H1 (cell line): ENCODE results near the gene KIF26B. TPM values are rescaled to one million over a fixed set of nuclear protein-coding genes. Genes with fewer than 3 reads are reported as not detected.

Experiments
- CTCF ChIA-PET: fragments of 300-600 bp; sonication (Branson Sonifier 250); formaldehyde crosslinking; loops from one replicate; lab custom pipeline; 2021; ENCODE audit not compliant: partially characterized antibody; lab: Charles Lee
- POLR2A ChIA-PET: fragments of 300-600 bp; sonication (Branson Sonifier 250); formaldehyde crosslinking; loops from one replicate; lab custom pipeline; 2021; ENCODE audit warnings: inconsistent platforms; ENCODE audit not compliant: partially characterized antibody; lab: Charles Lee
- DNase-seq, 2 experiments: peaks; one replicate each; pipeline versions ENCODE4 v3.0.0 to v3.0.0-alpha.2; 2010 to 2022; ENCODE audit warnings: low spot score in 2 of 2, low read depth in 1 of 2, mixed read lengths in 1 of 2
- FAIRE-seq: peaks from 2 replicates; lab custom pipeline; 2011; peaks lifted over from hg19 to GRCh38; lab: Jason Lieb, UNC
- H2AFZ ChIP-seq: 2 replicates; pipeline ENCODE4 v1.8.1; 2012; ENCODE audit warnings: low read length, inconsistent platforms
- H2AK5ac ChIP-seq: 2 replicates; pipeline ENCODE4 v1.6.1; 2013; ENCODE audit warnings: low read depth, low read length
- H2BK120ac ChIP-seq: replicated peaks from 2 replicates; pipeline ENCODE3; 2013; ENCODE audit warnings: low read depth, low read length, inconsistent platforms
- H2BK12ac ChIP-seq: 2 replicates; pipeline ENCODE4 v1.6.1; 2013; ENCODE audit warnings: low read depth, low read length
- H2BK15ac ChIP-seq: 2 replicates; pipeline ENCODE4 v1.6.1; 2013; ENCODE audit warnings: low read length
- H2BK20ac ChIP-seq: 2 replicates; pipeline ENCODE4 v1.6.1; 2013; ENCODE audit warnings: low read length
- H2BK5ac ChIP-seq: 2 replicates; pipeline ENCODE4 v1.6.1; 2013; ENCODE audit warnings: low read depth, low read length
- H3K14ac ChIP-seq: 2 replicates; pipeline ENCODE4 v1.6.1; 2013; ENCODE audit warnings: inconsistent platforms; ENCODE audit not compliant: insufficient read length
- H3K18ac ChIP-seq: 2 replicates; pipeline ENCODE4 v1.6.1; 2013; ENCODE audit warnings: low read length; ENCODE audit errors: extremely low read depth
- H3K23ac ChIP-seq: 2 replicates; pipeline ENCODE4 v1.6.1; 2013; ENCODE audit warnings: inconsistent platforms; ENCODE audit not compliant: insufficient read length
- H3K23me2 ChIP-seq: 2 replicates; pipeline ENCODE4 v1.6.1; 2013; ENCODE audit warnings: low read depth, low read length
- H3K27ac ChIP-seq: 2 replicates; pipeline ENCODE4 v1.6.1; 2011; ENCODE audit warnings: low read depth, low read length, inconsistent platforms
- H3K27me3 ChIP-seq, 4 experiments: replicated peaks in 1 of 4; 1 replicate in 1 of 4; 2 replicates in 3 of 4; pipeline versions ENCODE4 v1.6.1 to v1.8.1; 2011 to 2013; ENCODE audit warnings: low read length in 3 of 4, mild to moderate bottlenecking in 3 of 4, inconsistent platforms in 2 of 4, mixed read lengths in 2 of 4, moderate library complexity in 1 of 4; ENCODE audit not compliant: control insufficient read depth in 3 of 4, insufficient read depth in 3 of 4; ENCODE audit errors: extremely low read depth in 1 of 4
- H3K36me3 ChIP-seq, 4 experiments: 2 replicates each; pipeline versions ENCODE4 v1.6.1 to v1.8.1; 2011 to 2013; ENCODE audit warnings: mild to moderate bottlenecking in 4 of 4, low read length in 3 of 4, moderate library complexity in 2 of 4, control low read depth in 1 of 4, inconsistent platforms in 1 of 4; ENCODE audit not compliant: insufficient read depth in 4 of 4, control insufficient read depth in 2 of 4
- H3K4ac ChIP-seq: replicated peaks from 2 replicates; pipeline ENCODE3; 2013; ENCODE audit warnings: low read length, low read depth, mixed read lengths, inconsistent platforms; ENCODE audit not compliant: insufficient read length
- H3K4me1 ChIP-seq, 4 experiments: replicated peaks in 1 of 4; 1 replicate in 1 of 4; 2 replicates in 3 of 4; pipeline versions ENCODE4 v1.6.1 to v1.8.1; 2011 to 2013; ENCODE audit warnings: low read length in 3 of 4, inconsistent platforms in 2 of 4, mixed read lengths in 1 of 4; ENCODE audit not compliant: insufficient read depth in 4 of 4, control insufficient read depth in 3 of 4
- H3K4me2 ChIP-seq, 2 experiments: 2 replicates each; pipeline versions ENCODE4 v1.6.1 to v1.8.1; 2011 to 2013; ENCODE audit warnings: low read depth in 2 of 2, low read length in 2 of 2, control low read depth in 1 of 2, inconsistent platforms in 1 of 2, mild to moderate bottlenecking in 1 of 2; ENCODE audit not compliant: insufficient read depth in 1 of 2
- H3K4me3 ChIP-seq, 4 experiments: fragments of 200-600, 300-600 bp in 1 of 4; sonication (generic), shearing (Covaris generic), sonication (Bioruptor Twin) in 1 of 4; 2 replicates each; pipeline versions ENCODE4 v1.5.1 to v1.8.1; 2011 to 2016; ENCODE audit warnings: low read length in 4 of 4, low read depth in 3 of 4, control low read depth in 2 of 4, inconsistent platforms in 2 of 4, mild to moderate bottlenecking in 2 of 4, mixed read lengths in 1 of 4, moderate library complexity in 1 of 4; ENCODE audit not compliant: insufficient read depth in 2 of 4; ENCODE audit errors: extremely low read depth in 1 of 4
- H3K56ac ChIP-seq: replicated peaks from 2 replicates; pipeline ENCODE3; 2013; ENCODE audit warnings: low read depth, mild to moderate bottlenecking, mixed read lengths, low read length, inconsistent platforms; ENCODE audit not compliant: insufficient read length
- H3K79me1 ChIP-seq: 2 replicates; pipeline ENCODE4 v1.6.1; 2013; ENCODE audit warnings: low read depth, low read length, control low read depth
- H3K79me2 ChIP-seq, 2 experiments: 2 replicates each; pipeline versions ENCODE4 v1.6.1 to v1.8.1; 2012 to 2013; ENCODE audit warnings: low read length in 2 of 2, mild to moderate bottlenecking in 2 of 2, inconsistent platforms in 1 of 2; ENCODE audit not compliant: insufficient read depth in 2 of 2, control insufficient read depth in 1 of 2
- H3K9ac ChIP-seq, 4 experiments: replicated peaks in 1 of 4; 1 replicate in 1 of 4; 2 replicates in 3 of 4; pipeline versions ENCODE4 v1.6.1 to v1.8.1; 2011 to 2013; ENCODE audit warnings: low read depth in 3 of 4, low read length in 3 of 4, control low read depth in 2 of 4, mild to moderate bottlenecking in 2 of 4, moderate library complexity in 2 of 4, inconsistent platforms in 1 of 4; ENCODE audit errors: extremely low read depth in 1 of 4
- H3K9me3 ChIP-seq, 2 experiments: 2 replicates each; pipeline versions ENCODE4 v1.6.1 to v1.8.1; 2012 to 2013; ENCODE audit warnings: mild to moderate bottlenecking in 2 of 2, moderate library complexity in 2 of 2, control low read depth in 1 of 2, inconsistent platforms in 1 of 2, low read depth in 1 of 2, low read length in 1 of 2, mixed read lengths in 1 of 2; ENCODE audit not compliant: insufficient read depth in 2 of 2
- H4K20me1 ChIP-seq, 2 experiments: replicated peaks in 1 of 2; 2 replicates each; pipeline versions ENCODE3 to v1.8.1; 2011 to 2013; ENCODE audit warnings: inconsistent platforms in 2 of 2, low read length in 2 of 2, mild to moderate bottlenecking in 1 of 2; ENCODE audit not compliant: insufficient read depth in 2 of 2, control insufficient read depth in 1 of 2
- H4K5ac ChIP-seq: 2 replicates; pipeline ENCODE4 v1.6.1; 2013; ENCODE audit warnings: low read length, low read depth, mixed read lengths, inconsistent platforms; ENCODE audit not compliant: insufficient read length
- H4K8ac ChIP-seq: 2 replicates; pipeline ENCODE4 v1.8.0; 2013; ENCODE audit warnings: mild to moderate bottlenecking, moderate library complexity, low read length, inconsistent platforms; ENCODE audit not compliant: insufficient read depth; ENCODE audit errors: extremely low read depth
- H4K91ac ChIP-seq: replicated peaks from 2 replicates; pipeline ENCODE3; 2013; ENCODE audit warnings: low read length, mixed read lengths, inconsistent platforms; ENCODE audit not compliant: insufficient read length
- ATF3 ChIP-seq: IDR thresholded peaks from 2 replicates; pipeline ENCODE4 v1.6.1; 2011; ENCODE audit warnings: low read depth, mild to moderate bottlenecking, low read length; ENCODE audit not compliant: insufficient read depth
- EP300 ChIP-seq, 2 experiments: IDR thresholded peaks; 1 replicate in 1 of 2; 2 replicates in 1 of 2; pipeline ENCODE4 v1.6.1; 2011 to 2012; ENCODE audit warnings: low read depth in 2 of 2, low read length in 2 of 2, mild to moderate bottlenecking in 2 of 2, borderline replicate concordance in 1 of 2, inconsistent platforms in 1 of 2, moderate library complexity in 1 of 2
- WGBS, 2 experiments: shearing (Covaris generic) in 1 of 2; methylation state at CpG; one replicate each; pipeline versions ENCODE4 v1.1.6 to v1.1.7; 2013 to 2015; ENCODE audit warnings: low lambda C conversion rate in 2 of 2, mixed read lengths in 2 of 2, inconsistent platforms in 1 of 2, low coverage in 1 of 2, missing lambda C conversion rate in 1 of 2; ENCODE audit not compliant: insufficient replicate concordance in 2 of 2, insufficient coverage in 1 of 2, insufficient read length in 1 of 2; ENCODE audit errors: extremely low coverage in 1 of 2, missing lambda C conversion rate in 1 of 2; 5-methylcytosine and 5-hydroxymethylcytosine counted together
- polyA plus RNA-seq, 7 experiments: library from polyadenylated mRNA; depleted of rRNA in 3 of 7; stranded (reverse) in 5 of 7; unstranded in 2 of 7; fragments of >200 nt in 5 of 7; fragments of 200-250 nt in 2 of 7; gene quantifications; 1 replicate in 5 of 7; 2 replicates in 1 of 7; 4 replicates in 1 of 7; pipeline versions ENCODE4 v1.2.1 to v1.2.3, GENCODE V29; 2011 to 2013; ENCODE audit warnings: missing spikeins in 2 of 7, mixed read lengths in 2 of 7
- total RNA-seq: library from RNA; stranded (reverse); fragmentation: NEBNext Ultra II Directional; extraction: Animal tissue kit (Norgen Biotek cat#: 25700); gene quantifications from 2 replicates; pipeline ENCODE4 v1.2.1, GENCODE V29; 2021

Gene KIF26B
- total and polyA plus RNA-seq, 2 of the 8 experiments (the other 6 are each of a cell fraction or from before 2014, with no cell fraction given): 0.06 to 0.28 TPM

DNA sequence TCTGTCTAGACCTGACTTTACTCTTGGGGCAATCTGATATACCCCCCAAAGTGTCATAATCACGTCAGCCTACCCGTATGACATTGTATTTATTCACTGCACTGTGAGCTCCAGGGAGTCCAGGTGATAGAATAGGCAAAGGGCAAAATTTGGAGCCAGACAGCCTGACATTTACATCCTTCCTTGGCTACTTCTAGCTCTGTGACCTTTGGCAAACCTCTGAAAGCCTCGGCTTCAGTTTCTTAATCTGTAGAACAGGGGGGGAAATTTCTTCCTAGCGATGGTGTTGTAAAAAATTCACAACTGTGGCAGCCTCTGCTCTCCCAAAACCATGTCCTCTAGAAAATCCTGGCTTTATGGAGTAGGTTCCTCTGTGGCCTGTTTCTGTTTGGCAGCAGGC lies 240.9 kb downstream of the KIF26B start:
- Histone ChIP-seq H3K23ac (no peak overlapping the region), H2BK12ac (no peak overlapping the region), H3K56ac (no peak overlapping the region), H4K5ac (no peak overlapping the region), H2BK15ac (no peak overlapping the region), H3K9ac (no peak overlapping the region), H3K14ac (no peak overlapping the region), H3K9me3 (no peaks in the 10 kb centered on the region), H2AK5ac (no peak overlapping the region), H3K4me1 (no peaks in the 10 kb centered on the region), H3K36me3 (no peaks in the 10 kb centered on the region), H2BK120ac (no peak overlapping the region), H2BK5ac (no peak overlapping the region), H3K4me3 (no peak overlapping the region), H3K4me2 (no peak overlapping the region), H2BK20ac (no peak overlapping the region), H3K79me1 (no peaks in the 10 kb centered on the region), H4K8ac (no peak overlapping the region), H3K18ac (no peak overlapping the region), H2AFZ (no peak overlapping the region), H3K27ac (no peak overlapping the region), H3K4ac (no peak overlapping the region), H3K79me2 (no peaks in the 10 kb centered on the region), H4K20me1 (no peaks in the 10 kb centered on the region), H3K23me2 (no peaks in the 10 kb centered on the region), H4K91ac (no peak overlapping the region), H3K27me3 (no peaks in the 10 kb centered on the region)
- no peak for DNase-seq
- no peak for FAIRE-seq
- CTCF ChIA-PET: no interaction called here
- WGBS, 2 experiments: 84% methylated on average over 4 of the region's 4 CpGs; no CpG with 5 or more reads in 1 of the 2 experiments
- POLR2A ChIA-PET: no interaction called here
- no peak for TF ChIP-seq EP300 (IDR thresholded peaks at IDR 0.05; ENCODE audit: borderline replicate concordance in 1 of 2, low read depth in 2 of 2, low read length in 2 of 2)
- TF ChIP-seq ATF3: no peak
